Coronary artery (tissue), 2 donors: Measurements from ENCODE around the gene GLIS2.

ENCODE experiments used
- DNase-seq: peaks from one replicate; pipeline ENCODE4 v3.0.0-alpha.2; 2017; ENCODE audit warnings: low spot score
- H3K27ac ChIP-seq, 2 donors: fragments of 200-600 bp; sonication (generic); one replicate each; pipeline ENCODE4 v1.5.1; 2016 to 2019
- H3K4me3 ChIP-seq: fragments of 200-600 bp; sonication (generic); 2 replicates; pipeline ENCODE4 v1.5.1; 2016; ENCODE audit warnings: mild to moderate bottlenecking, moderate library complexity
- CTCF ChIP-seq: fragments of 200-600 bp; sonication (generic); IDR thresholded peaks from one replicate; pipeline ENCODE4 v1.5.1; 2019; ENCODE audit warnings: antibody characterized with exemption

Gene GLIS2

GRCh38 chr16:4316108-4316863 is 419 bp downstream of the GLIS2 start:
- TF ChIP-seq CTCF, result no peak
- Histone ChIP-seq H3K4me3 (peak overlapping the region; percentile 82), H3K27ac (peak overlapping the region; percentile 95 to 96)
- DNase-seq, result no peak

GRCh38 chr16:4316864-4317531 is 1.1 kb downstream of the GLIS2 start:
- Histone ChIP-seq H3K27ac (peak overlapping the region; percentile 95 to 96), H3K4me3 (peak overlapping the region; percentile 82)
- no peak for TF ChIP-seq CTCF
- DNase-seq, result peak; percentile 92

- no peak for TF ChIP-seq CTCF
- no peak for DNase-seq
- Histone ChIP-seq H3K27ac (peak overlapping the region; percentile 95 to 96), H3K4me3 (peak overlapping the region; percentile 82)
Observed at GRCh38 chr16:4317532-4318450, 1.9 kb downstream of the GLIS2 start.

- Histone ChIP-seq H3K4me3 (peak overlapping the region; percentile 82), H3K27ac (peak overlapping the region; percentile 95 to 96)
- DNase-seq, result no peak
- TF ChIP-seq CTCF, result no peak
Observed at GRCh38 chr16:4318451-4318910, 2.6 kb downstream of the GLIS2 start.

GRCh38 chr16:4318967-4319366 is 3.1 kb downstream of the GLIS2 start:
- Histone ChIP-seq H3K4me3 (peak overlapping the region; percentile 82), H3K27ac (peak overlapping the region; percentile 95 to 96)
- DNase-seq, result no peak
- no peak for TF ChIP-seq CTCF

GRCh38 chr16:4319454-4320421 is 3.9 kb downstream of the GLIS2 start:
- Histone ChIP-seq H3K27ac (peak overlapping the region; percentile 95 to 96), H3K4me3 (peak overlapping the region; percentile 82)
- TF ChIP-seq CTCF, result no peak
- no peak for DNase-seq
